Measurements from ENCODE around the gene LRRC28.

DNA sequence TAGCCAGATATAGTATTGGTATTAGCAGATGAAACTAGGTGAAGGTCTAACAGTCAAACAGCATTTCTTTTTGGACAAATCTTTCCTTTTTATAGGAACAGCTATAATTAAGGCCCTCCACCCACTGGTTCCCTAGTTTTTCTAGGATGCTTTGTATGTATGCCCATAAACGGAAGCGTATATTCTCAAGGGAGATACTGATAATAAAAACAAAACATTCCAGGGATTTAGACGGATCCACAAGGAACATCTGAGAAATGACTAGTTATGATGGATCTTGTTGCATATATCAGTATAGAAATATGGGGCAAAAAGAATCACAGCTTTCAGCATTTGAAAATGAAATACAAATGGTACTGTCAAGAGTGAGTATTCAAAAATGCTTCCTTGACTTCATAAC is 22.5 kb downstream of the LRRC28 start:
- TF ChIP-seq, protein P1, sequence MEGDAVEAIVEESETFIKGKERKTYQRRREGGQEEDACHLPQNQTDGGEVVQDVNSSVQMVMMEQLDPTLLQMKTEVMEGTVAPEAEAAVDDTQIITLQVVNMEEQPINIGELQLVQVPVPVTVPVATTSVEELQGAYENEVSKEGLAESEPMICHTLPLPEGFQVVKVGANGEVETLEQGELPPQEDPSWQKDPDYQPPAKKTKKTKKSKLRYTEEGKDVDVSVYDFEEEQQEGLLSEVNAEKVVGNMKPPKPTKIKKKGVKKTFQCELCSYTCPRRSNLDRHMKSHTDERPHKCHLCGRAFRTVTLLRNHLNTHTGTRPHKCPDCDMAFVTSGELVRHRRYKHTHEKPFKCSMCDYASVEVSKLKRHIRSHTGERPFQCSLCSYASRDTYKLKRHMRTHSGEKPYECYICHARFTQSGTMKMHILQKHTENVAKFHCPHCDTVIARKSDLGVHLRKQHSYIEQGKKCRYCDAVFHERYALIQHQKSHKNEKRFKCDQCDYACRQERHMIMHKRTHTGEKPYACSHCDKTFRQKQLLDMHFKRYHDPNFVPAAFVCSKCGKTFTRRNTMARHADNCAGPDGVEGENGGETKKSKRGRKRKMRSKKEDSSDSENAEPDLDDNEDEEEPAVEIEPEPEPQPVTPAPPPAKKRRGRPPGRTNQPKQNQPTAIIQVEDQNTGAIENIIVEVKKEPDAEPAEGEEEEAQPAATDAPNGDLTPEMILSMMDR (IDR thresholded peaks at IDR 0.05; ENCODE audit: low read depth, low read length, poor library complexity, severe bottlenecking), result no peak
- TF ChIP-seq EZH2phosphoT487 (IDR thresholded peaks at IDR 0.05; ENCODE audit: borderline replicate concordance, low read length), result no peak

Measured in DOHH2 (cell line).